Mucosa of rectum (tissue), 2 donors: ENCODE results near the gene TGFBR2.

Source experiments
- H3K27ac ChIP-seq, 2 donors: one replicate each; pipeline ENCODE4 v1.7.0; 2013; ENCODE audit warnings: inconsistent platforms in 2 of 2, low read depth in 2 of 2, low read length in 2 of 2
- H3K27me3 ChIP-seq, 2 donors: one replicate each; pipeline ENCODE4 v1.7.0; 2013; ENCODE audit warnings: low read length in 2 of 2; ENCODE audit not compliant: control insufficient read depth in 2 of 2, insufficient read depth in 2 of 2
- H3K36me3 ChIP-seq, 2 donors: one replicate each; pipeline ENCODE4 v1.7.0; 2013; ENCODE audit warnings: low read length in 2 of 2; ENCODE audit not compliant: control insufficient read depth in 2 of 2, insufficient read depth in 2 of 2
- H3K4me1 ChIP-seq, 2 donors: one replicate each; pipeline ENCODE4 v1.7.0; 2013; ENCODE audit warnings: low read length in 2 of 2, mild to moderate bottlenecking in 1 of 2; ENCODE audit not compliant: control insufficient read depth in 2 of 2, insufficient read depth in 2 of 2
- H3K4me3 ChIP-seq, 2 donors: one replicate each; pipeline ENCODE4 v1.7.0; 2013; ENCODE audit warnings: low read length in 2 of 2
- H3K9ac ChIP-seq, 2 donors: one replicate each; pipeline ENCODE4 v1.7.0; 2013; ENCODE audit warnings: low read length in 2 of 2, low read depth in 1 of 2, mild to moderate bottlenecking in 1 of 2
- H3K9me3 ChIP-seq, 2 donors: one replicate each; pipeline ENCODE4 v1.7.0; 2013; ENCODE audit warnings: low read length in 2 of 2; ENCODE audit not compliant: control insufficient read depth in 2 of 2
- donor health status: healthy.
- donor health status: Normal muscosa, but diverticular disease.

TGFBR2 gene

DNA sequence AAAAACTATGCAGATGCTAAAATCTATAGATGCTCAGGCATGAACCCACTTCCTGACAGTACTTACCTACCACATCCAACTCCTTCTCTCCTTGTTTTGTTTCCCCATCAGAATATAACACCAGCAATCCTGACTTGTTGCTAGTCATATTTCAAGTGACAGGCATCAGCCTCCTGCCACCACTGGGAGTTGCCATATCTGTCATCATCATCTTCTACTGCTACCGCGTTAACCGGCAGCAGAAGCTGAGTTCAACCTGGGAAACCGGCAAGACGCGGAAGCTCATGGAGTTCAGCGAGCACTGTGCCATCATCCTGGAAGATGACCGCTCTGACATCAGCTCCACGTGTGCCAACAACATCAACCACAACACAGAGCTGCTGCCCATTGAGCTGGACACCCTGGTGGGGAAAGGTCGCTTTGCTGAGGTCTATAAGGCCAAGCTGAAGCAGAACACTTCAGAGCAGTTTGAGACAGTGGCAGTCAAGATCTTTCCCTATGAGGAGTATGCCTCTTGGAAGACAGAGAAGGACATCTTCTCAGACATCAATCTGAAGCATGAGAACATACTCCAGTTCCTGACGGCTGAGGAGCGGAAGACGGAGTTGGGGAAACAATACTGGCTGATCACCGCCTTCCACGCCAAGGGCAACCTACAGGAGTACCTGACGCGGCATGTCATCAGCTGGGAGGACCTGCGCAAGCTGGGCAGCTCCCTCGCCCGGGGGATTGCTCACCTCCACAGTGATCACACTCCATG lies 65.3 kb downstream of the TGFBR2 start:
- no peak overlapping the region for H3K4me3 ChIP-seq
- H3K9me3 ChIP-seq: no peaks in the 10 kb centered on the region
- no peak overlapping the region for H3K27ac ChIP-seq
- H3K27me3 ChIP-seq: no peaks in the 10 kb centered on the region
- no peak overlapping the region for H3K9ac ChIP-seq
- H3K4me1 ChIP-seq: peaks cover 3 to 4% of the 10 kb centered on the region in 2 donors
- peaks cover 38 to 47% of the 10 kb centered on the region in 2 donors for H3K36me3 ChIP-seq

DNA sequence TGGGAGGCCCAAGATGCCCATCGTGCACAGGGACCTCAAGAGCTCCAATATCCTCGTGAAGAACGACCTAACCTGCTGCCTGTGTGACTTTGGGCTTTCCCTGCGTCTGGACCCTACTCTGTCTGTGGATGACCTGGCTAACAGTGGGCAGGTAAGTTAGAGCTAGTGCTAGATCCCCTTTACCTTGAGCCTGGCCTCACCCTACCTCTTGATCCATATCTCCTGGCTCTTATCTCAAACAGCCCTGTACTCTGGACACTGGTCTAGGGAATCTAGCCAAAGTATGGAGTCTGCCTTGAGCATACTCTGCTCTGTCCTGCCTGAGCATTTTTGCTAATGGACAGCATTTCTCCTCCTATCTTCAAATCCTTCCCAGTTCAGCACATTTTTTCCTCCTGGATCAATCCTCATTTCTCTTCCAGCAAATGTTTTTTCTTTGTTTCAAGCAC lies 65.9 kb downstream of the TGFBR2 start:
- H3K27me3 ChIP-seq: no peaks in the 10 kb centered on the region
- peaks cover 40 to 50% of the 10 kb centered on the region in 2 donors for H3K36me3 ChIP-seq
- H3K4me1 ChIP-seq: peaks cover 2 to 4% of the 10 kb centered on the region in 2 donors
- H3K9ac ChIP-seq: no peak overlapping the region
- H3K9me3 ChIP-seq: no peaks in the 10 kb centered on the region
- no peak overlapping the region for H3K4me3 ChIP-seq
- no peak overlapping the region for H3K27ac ChIP-seq

DNA sequence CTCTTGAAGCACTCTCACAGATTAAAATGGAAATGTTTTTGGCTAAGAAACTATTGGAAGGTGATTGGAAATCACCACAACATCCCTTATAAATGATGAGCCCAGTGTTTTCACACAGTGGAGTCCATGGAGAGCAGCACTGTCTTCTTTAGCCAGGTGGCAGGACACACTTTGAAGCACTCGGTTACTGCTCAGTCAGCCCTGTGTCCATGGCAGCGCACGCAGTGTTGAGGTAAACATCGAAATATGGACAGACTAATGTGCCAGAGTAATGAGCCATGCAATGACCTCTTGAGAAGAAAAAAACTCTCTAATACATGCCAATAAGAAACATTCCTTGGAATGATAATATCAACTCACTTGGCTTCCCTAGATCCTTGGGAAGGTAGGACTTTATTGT lies 66.6 kb downstream of the TGFBR2 start:
- Histone ChIP-seq H3K9me3 (no peaks in the 10 kb centered on the region), H3K27ac (no peak overlapping the region), H3K36me3 (peaks cover 46 to 53% of the 10 kb centered on the region in 2 donors), H3K27me3 (no peaks in the 10 kb centered on the region), H3K4me1 (peaks cover 0 to 4% of the 10 kb centered on the region in 2 donors), H3K4me3 (no peak overlapping the region), H3K9ac (no peak overlapping the region)

DNA sequence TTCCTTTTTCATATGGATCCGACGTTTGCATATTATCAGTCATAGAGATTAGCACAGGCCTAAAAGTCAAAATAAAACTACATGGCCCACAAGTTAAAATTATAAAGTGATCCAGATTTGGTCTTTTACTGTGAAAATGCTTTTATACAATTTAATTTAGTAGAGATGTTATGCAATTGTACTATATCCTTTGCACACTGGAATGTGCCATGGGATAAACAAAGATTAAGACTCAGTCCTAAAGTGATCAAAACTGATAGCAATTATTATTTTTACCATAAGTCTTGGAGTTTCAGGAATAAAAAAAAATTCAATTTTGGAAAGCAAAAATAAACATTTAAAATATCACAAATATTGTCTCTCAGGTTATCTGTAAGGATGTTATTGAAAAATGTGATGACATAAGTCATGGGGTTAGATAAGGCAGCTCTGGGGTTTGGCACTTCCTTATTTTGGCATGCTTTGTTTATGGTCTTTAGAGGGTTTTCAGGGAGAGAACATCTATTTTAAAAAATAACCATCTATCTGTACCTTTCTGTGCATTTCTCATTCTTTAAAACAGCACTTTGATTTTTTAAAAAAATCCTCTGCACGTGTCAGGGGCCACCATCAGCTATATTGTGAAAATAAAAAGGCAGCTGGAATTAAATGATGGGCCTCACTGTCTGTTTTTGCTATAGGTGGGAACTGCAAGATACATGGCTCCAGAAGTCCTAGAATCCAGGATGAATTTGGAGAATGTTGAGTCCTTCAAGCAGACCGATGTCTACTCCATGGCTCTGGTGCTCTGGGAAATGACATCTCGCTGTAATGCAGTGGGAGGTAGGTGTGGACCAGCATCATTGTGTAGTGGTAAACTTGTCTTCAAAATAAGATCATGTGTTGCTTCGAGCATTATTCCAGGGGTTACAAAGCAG lies 67.3 kb downstream of the TGFBR2 start:
- peaks cover 0 to 4% of the 10 kb centered on the region in 2 donors for H3K4me1 ChIP-seq
- H3K9me3 ChIP-seq: no peaks in the 10 kb centered on the region
- H3K27me3 ChIP-seq: no peaks in the 10 kb centered on the region
- peaks cover 48 to 56% of the 10 kb centered on the region in 2 donors for H3K36me3 ChIP-seq
- H3K9ac ChIP-seq: no peak overlapping the region
- H3K4me3 ChIP-seq: no peak overlapping the region
- H3K27ac ChIP-seq: no peak overlapping the region

DNA sequence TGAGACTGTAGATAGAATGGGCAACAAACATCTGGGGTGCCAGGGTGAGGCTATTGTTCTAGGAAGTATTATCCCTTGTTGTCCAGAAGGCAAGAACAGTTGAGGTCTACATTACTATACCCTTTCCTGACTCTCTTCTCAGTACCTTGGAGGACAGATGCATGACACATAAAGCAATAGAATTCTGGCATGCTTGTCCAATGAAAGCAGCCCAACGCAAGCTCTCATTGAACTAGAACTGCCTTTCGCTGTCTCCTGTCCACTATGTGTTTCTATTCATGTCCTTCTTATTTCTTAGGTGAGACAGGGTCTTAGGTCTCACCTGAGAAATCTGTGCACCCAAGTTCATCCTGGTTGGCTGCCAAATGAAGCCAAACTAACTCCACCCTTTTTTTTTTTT lies 68.6 kb downstream of the TGFBR2 start:
- Histone ChIP-seq H3K27me3 (no peaks in the 10 kb centered on the region), H3K27ac (no peak overlapping the region), H3K4me3 (no peak overlapping the region), H3K4me1 (peaks cover 0 to 4% of the 10 kb centered on the region in 2 donors), H3K9me3 (no peaks in the 10 kb centered on the region), H3K9ac (no peak overlapping the region), H3K36me3 (peaks cover 54 to 67% of the 10 kb centered on the region in 2 donors)

DNA sequence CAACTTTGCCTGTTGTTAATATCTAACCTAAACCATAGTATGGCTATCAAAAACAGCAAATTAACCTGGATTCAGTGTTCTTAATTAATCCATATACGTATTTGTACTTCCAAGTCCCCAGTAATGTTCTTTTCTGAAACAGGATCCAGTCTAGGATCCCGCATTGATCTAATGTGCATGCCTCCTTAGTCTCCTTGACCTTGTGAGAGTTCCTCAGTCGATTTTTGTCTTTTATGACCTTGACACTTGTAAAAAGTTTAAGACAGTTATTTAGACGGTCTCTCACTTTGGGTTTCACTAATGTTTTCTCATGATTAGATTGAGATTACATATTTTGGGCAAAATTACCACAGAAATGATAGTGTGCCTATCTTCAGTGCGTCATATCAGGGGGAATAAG lies 69.4 kb downstream of the TGFBR2 start:
- Histone ChIP-seq H3K4me3 (no peak overlapping the region), H3K4me1 (peaks cover 0 to 4% of the 10 kb centered on the region in 2 donors), H3K27me3 (no peaks in the 10 kb centered on the region), H3K9ac (no peak overlapping the region), H3K27ac (no peak overlapping the region), H3K9me3 (no peaks in the 10 kb centered on the region), H3K36me3 (peaks cover 52 to 65% of the 10 kb centered on the region in 2 donors)

DNA sequence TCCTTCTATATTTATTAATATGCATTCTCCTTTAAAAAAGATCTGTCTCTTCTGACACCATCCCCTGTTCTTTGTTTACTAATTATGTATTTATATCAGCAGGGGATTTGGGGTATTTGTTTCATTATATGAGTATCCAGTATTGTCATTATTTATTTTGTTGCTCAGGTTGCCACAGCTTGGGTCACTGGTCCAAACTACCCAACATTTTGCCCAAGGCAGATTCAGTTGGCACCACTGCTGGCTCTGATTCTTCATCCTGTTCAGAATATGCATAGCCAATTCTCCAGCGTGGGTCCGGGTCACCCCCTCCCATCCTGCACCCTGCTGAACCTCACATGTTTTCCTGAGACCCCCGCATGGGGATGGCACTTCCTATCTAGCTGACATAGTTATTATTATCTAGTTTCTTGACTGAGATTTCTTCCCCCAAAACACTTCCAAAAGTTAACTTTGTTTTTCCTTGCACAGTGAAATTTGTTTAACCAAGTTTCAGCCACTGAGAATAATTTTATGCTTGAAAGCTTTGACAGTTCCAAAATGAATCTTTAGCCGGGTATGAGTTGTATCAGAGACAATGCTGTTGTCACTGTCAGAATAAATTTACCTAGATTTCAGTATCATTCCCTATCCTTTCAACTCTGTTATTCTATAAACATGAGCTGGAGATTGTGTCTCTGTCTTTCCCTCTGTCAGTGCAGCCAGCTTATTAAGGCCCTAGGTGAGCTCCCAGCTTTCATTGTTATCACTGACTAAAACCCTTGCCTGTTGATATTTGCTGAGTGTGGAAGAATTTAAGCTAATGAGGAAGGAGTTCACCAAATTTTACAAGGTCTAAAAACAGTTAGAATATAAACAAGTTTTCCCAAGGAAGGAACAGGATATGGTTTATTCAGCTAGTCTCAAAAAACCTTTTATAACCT lies 70.3 kb downstream of the TGFBR2 start:
- no peaks in the 10 kb centered on the region for H3K27me3 ChIP-seq
- H3K4me1 ChIP-seq: peaks cover 4 to 7% of the 10 kb centered on the region in 2 donors
- no peak overlapping the region for H3K9ac ChIP-seq
- peaks cover 49 to 64% of the 10 kb centered on the region in 2 donors for H3K36me3 ChIP-seq
- no peak overlapping the region for H3K4me3 ChIP-seq
- no peaks in the 10 kb centered on the region for H3K9me3 ChIP-seq
- H3K27ac ChIP-seq: no peak overlapping the region

DNA sequence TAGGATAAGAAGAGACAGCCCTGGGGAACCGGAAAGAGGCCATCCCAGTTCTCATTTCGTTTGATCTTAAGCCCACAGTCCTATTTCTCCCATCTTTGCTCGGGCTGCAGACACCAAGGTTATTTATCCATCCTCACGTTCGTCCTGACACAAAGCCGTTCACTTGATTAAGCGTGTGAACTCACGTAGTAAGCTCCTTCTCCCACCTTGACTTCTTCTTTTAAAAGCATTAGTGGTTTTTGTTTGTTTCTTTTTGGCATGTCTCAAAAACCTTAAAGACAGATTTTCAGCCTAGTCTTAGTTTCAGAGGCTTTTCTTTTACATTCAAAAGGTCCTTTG lies 70.9 kb downstream of the TGFBR2 start:
- Histone ChIP-seq H3K9me3 (no peaks in the 10 kb centered on the region), H3K9ac (no peak overlapping the region), H3K27ac (no peak overlapping the region), H3K4me1 (peaks cover 0 to 9% of the 10 kb centered on the region in 2 donors), H3K36me3 (peaks cover 43 to 57% of the 10 kb centered on the region in 2 donors), H3K27me3 (no peaks in the 10 kb centered on the region), H3K4me3 (no peak overlapping the region)

DNA sequence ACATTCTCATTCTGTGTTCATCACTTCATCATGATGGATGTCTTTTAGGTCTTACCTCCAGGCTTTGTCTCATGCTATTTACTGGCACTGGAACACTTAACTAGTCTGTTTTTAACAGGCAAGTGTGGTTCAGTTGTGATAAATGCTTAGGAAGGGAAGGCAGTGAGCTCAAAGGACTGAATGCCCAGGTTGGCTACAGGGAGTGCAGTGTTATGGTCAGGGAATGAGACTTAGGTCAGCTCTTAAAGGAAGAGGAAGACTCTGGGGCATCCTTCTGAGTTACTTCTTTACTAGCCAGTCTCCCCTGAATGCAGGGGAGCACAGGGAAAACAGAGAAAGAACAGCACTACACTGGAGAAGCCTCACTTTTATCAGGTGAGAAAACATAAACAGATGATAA lies 72.6 kb downstream of the TGFBR2 start:
- H3K4me3 ChIP-seq: no peak overlapping the region
- H3K27me3 ChIP-seq: no peaks in the 10 kb centered on the region
- H3K4me1 ChIP-seq: peaks cover 3 to 12% of the 10 kb centered on the region in 2 donors
- H3K9me3 ChIP-seq: no peaks in the 10 kb centered on the region
- no peak overlapping the region for H3K9ac ChIP-seq
- H3K27ac ChIP-seq: no peak overlapping the region
- H3K36me3 ChIP-seq: peaks cover 33 to 45% of the 10 kb centered on the region in 2 donors
